NCI-H1417 (cell line): ENCODE results near the gene CEACAM20.
"Not testable (repeated sequence)": the region's sequence is repeated elsewhere in the genome, so short reads cannot be mapped to it uniquely, and the experiment has no call there.

ENCODE experiments used
- DNase-seq, 3 experiments: peaks; one replicate each; lab custom pipeline; 2025; lab: John Stamatoyannopoulos, UW

The CEACAM20 gene

GRCh38 chr19:44548736-44549135 lies 19.3 kb upstream of the CEACAM20 start:
- no peak for DNase-seq

- DNase-seq: no peak
Observed at GRCh38 chr19:44544031-44544430, 14.6 kb upstream of the CEACAM20 start.

- DNase-seq: no peak
Observed at GRCh38 chr19:44542671-44543070, 13.2 kb upstream of the CEACAM20 start.

- DNase-seq: no peak
Observed at GRCh38 chr19:44540736-44541135, 11.3 kb upstream of the CEACAM20 start.

GRCh38 chr19:44539991-44540390 lies 10.5 kb upstream of the CEACAM20 start:
- no peak for DNase-seq

GRCh38 chr19:44539236-44539826 lies 9.9 kb upstream of the CEACAM20 start:
- no peak for DNase-seq

- DNase-seq: not testable (repeated sequence)
Observed at GRCh38 chr19:44535361-44535760, 5.9 kb upstream of the CEACAM20 start.

GRCh38 chr19:44532819-44533218 lies 3.3 kb upstream of the CEACAM20 start:
- no peak for DNase-seq

GRCh38 chr19:44530777-44531176 lies 1.3 kb upstream of the CEACAM20 start:
- DNase-seq: no peak

GRCh38 chr19:44527554-44527953 lies 1.9 kb downstream of the CEACAM20 start:
- no peak for DNase-seq

- peak in 1 of 3 experiments; percentile 1 for DNase-seq
Observed at GRCh38 chr19:44525721-44526430, 3.6 kb downstream of the CEACAM20 start.

GRCh38 chr19:44521370-44521769 lies 8.1 kb downstream of the CEACAM20 start:
- no peak for DNase-seq

- DNase-seq: no peak
Observed at GRCh38 chr19:44517146-44517545, 12.3 kb downstream of the CEACAM20 start.

- DNase-seq: no peak
Observed at GRCh38 chr19:44515907-44516306, 13.6 kb downstream of the CEACAM20 start.

GRCh38 chr19:44515031-44515430 lies 14.4 kb downstream of the CEACAM20 start:
- DNase-seq: no peak

GRCh38 chr19:44512326-44513298 lies 16.9 kb downstream of the CEACAM20 start:
- DNase-seq: peak in 2 of 3 experiments; percentile 7 to 37

GRCh38 chr19:44509478-44509877 lies 20.0 kb downstream of the CEACAM20 start:
- DNase-seq: no peak

GRCh38 chr19:44499962-44500949 lies 29.2 kb downstream of the CEACAM20 start, which contains the start of gene ZNF180:
Gene ZNF180 (minus strand): TSS chr19:44500522. CDS start chr19:44497334, 3,188 bp downstream.
- peak; percentile 93 to 97 (median 97) for DNase-seq

- DNase-seq: no peak
Observed at GRCh38 chr19:44499559-44499958, 29.9 kb downstream of the CEACAM20 start.

GRCh38 chr19:44498988-44499387 lies 30.5 kb downstream of the CEACAM20 start:
- no peak for DNase-seq

GRCh38 chr19:44496711-44497110 lies 32.8 kb downstream of the CEACAM20 start:
- no peak for DNase-seq
